ENCODE measurements around the gene ORMDL3.

ORMDL3 gene

DNA sequence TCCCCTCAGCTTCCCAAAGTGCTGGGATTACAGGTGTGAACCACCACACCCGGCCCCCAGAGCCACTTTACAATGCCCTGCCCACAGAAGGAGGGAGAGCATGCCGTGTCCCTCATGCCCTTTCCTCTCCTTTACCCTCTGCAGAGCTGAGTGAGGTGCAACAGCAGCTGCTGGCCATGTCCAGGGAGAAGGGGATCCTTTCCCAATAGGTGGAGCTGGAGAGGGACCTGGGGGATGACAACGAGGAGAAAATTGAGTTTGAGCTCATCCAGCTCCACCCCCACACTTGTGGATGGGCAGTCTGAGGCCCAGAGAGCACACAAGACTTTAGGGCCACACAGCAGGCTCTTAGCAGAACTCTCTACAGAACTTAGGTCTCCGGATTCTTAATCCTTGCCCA, 27.5 kb upstream of the ORMDL3 start:
- no peaks in the 10 kb centered on the region for H3K9me3 Mint-ChIP-seq
- peak overlapping the region in 1 of 3 experiments; percentile 27 for H3K4me3 Mint-ChIP-seq
- no peaks in the 10 kb centered on the region for H3K36me3 Mint-ChIP-seq (ENCODE audit: low read depth)
- H3K27me3 Mint-ChIP-seq (ENCODE audit: low read depth): peaks cover 7% of the 10 kb centered on the region
- peak overlapping the region in 1 of 3 experiments; percentile 39 for H3K27ac Mint-ChIP-seq
- H3K4me1 Mint-ChIP-seq: peaks cover 20% of the 10 kb centered on the region
- TF ChIP-seq, protein P1, sequence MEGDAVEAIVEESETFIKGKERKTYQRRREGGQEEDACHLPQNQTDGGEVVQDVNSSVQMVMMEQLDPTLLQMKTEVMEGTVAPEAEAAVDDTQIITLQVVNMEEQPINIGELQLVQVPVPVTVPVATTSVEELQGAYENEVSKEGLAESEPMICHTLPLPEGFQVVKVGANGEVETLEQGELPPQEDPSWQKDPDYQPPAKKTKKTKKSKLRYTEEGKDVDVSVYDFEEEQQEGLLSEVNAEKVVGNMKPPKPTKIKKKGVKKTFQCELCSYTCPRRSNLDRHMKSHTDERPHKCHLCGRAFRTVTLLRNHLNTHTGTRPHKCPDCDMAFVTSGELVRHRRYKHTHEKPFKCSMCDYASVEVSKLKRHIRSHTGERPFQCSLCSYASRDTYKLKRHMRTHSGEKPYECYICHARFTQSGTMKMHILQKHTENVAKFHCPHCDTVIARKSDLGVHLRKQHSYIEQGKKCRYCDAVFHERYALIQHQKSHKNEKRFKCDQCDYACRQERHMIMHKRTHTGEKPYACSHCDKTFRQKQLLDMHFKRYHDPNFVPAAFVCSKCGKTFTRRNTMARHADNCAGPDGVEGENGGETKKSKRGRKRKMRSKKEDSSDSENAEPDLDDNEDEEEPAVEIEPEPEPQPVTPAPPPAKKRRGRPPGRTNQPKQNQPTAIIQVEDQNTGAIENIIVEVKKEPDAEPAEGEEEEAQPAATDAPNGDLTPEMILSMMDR (IDR thresholded peaks at IDR 0.05; ENCODE audit: unreplicated experiment in 3 of 3): no peak

DNA sequence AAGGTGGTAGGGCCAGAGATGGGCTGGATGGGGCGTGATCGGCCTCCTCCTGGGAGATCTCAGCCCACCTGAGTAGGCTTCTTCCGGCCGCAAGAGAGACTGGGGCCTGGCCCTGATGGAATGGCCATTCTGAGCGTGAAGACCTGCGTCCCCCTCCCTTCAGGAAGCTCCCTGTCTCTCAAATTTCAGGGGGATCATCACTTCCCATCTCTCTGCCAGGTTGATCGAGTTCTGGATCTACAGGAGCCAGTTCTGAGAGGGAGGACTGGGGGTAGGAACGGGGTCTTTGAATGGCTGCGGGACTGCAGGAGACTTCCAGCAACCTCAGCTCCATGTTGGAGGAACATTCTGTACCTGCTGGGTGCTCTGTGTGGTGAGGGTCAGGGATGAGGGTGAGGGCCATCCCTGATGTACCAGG, 26.1 kb upstream of the ORMDL3 start:
- H3K27me3 Mint-ChIP-seq (ENCODE audit: low read depth): peaks cover 7% of the 10 kb centered on the region
- H3K4me3 Mint-ChIP-seq: peak overlapping the region; percentile 82 to 86 (median 82)
- H3K4me1 Mint-ChIP-seq: peaks cover 14% of the 10 kb centered on the region
- H3K9me3 Mint-ChIP-seq: no peaks in the 10 kb centered on the region
- H3K36me3 Mint-ChIP-seq (ENCODE audit: low read depth): no peaks in the 10 kb centered on the region
- H3K27ac Mint-ChIP-seq: peak overlapping the region; percentile 42 to 89 (median 70)
- TF ChIP-seq, protein P1 (IDR thresholded peaks at IDR 0.05; ENCODE audit: unreplicated experiment in 3 of 3): no peak

DNA sequence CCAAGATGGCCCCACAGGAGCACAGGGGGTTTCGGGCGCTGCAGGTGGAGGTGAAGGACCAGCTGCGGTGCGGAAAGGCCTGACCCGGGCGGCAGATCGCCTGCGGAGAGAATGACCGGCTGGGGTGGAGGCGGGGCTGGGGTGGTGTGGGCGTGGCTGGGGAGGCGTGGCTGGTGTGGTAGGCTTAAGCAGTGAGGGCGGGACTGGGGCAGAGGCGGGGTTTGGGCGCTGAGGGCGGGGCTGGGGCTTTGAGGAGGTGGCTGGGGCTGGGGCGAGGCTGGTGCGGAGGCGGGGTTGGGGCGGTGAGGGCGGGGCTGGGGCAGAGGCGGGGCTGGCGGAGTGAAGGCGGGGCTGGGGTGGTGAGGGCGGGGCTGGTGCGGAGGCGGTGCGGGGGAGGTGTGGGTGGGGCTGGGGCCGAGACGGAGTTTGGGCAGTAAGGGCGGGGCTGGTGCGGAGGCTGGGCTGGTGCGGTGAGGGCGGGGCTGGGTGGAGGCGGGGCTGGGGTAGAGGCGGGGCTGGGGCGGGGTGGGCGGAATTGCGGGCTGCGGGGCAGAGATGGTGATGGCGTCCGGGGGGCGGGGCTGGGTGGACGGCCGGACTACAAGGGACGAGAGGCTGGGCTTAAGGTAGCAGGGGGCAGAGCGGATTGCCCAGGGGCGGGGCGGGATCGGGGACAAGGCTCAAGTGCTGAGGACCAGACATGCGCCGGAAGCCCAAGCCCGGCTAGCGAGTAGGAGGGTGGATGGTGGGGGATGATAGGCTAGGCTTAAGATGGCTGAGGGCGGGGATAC, 25.5 kb upstream of the ORMDL3 start:
- TF ChIP-seq, protein P1 (IDR thresholded peaks at IDR 0.05; ENCODE audit: unreplicated experiment in 3 of 3): no peak
- H3K27ac Mint-ChIP-seq: peak overlapping the region; percentile 42 to 89 (median 70)
- no peaks in the 10 kb centered on the region for H3K9me3 Mint-ChIP-seq
- peak overlapping the region; percentile 82 to 86 (median 82) for H3K4me3 Mint-ChIP-seq
- H3K36me3 Mint-ChIP-seq (ENCODE audit: low read depth): no peaks in the 10 kb centered on the region
- H3K27me3 Mint-ChIP-seq (ENCODE audit: low read depth): peaks cover 7% of the 10 kb centered on the region
- H3K4me1 Mint-ChIP-seq: peaks cover 14% of the 10 kb centered on the region

DNA sequence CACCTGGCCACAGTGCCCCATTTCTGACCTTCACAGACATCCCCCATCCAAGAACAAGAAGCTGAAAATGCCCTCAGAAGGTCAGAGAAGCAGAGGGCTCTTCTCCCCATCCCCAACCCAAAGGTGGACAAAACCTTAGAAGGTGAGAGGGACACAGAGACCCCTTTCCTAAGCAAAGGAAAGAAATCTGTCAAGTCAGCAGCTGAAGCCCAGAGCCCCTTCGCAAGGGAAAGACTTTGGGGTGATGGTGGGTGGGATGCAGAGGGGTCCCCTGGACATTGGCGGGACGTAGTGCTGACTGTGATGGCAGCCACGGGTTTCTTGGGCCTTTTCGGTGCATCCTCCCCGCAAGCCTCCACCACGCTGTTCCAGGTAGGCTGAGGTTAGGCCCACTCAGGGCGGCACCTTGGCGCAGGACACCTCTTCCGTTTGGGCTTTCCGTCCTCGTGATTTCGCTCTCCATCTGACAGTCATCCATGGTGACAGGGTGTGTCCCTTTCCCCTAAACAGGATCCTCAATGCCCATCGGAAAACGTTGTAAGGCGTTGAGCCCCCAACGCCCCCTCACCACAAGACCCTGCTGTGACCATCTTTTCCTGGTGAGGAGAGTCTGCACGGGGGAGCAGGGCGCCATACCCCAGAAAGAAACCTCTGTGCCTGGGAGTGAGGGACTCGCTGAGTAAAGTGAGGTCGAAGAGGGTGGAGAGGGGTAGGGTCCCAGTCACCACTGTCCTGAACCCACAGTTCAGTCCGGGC, 24.7 kb upstream of the ORMDL3 start:
- Mint-ChIP-seq H3K4me1 (peaks cover 14% of the 10 kb centered on the region), H3K27me3 (ENCODE audit: low read depth) (no peaks in the 10 kb centered on the region)
- TF ChIP-seq, protein P1 (IDR thresholded peaks at IDR 0.05; ENCODE audit: unreplicated experiment in 3 of 3): no peak

DNA sequence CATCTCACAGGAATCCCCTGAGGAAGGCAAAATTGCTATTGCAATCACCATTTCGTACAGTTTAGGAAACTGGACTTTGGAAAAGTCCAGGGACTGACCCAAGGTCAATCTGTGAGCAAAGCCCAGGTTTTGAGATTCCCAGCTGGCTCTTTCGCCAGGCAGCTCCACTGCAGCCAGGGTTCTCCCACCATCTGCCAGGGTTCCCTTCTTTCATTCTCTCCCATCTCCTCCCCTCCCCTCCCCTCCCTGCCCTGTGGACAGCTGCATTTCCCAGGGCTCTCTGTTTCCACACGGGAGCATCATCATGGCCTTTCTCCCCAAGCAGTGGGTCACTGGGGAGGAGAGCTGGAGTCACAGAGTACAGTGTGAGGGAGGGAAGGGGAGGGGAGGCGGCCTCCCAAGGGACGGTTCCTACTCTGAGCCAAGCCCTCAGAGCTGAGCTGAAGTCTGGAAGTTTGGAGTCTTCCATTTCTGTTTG, 23.5 kb upstream of the ORMDL3 start:
- H3K27me3 Mint-ChIP-seq (ENCODE audit: low read depth): no peaks in the 10 kb centered on the region
- H3K27ac Mint-ChIP-seq: no peak overlapping the region
- TF ChIP-seq, protein P1 (IDR thresholded peaks at IDR 0.05; ENCODE audit: unreplicated experiment in 3 of 3): no peak
- H3K9me3 Mint-ChIP-seq: no peaks in the 10 kb centered on the region
- H3K36me3 Mint-ChIP-seq (ENCODE audit: low read depth): no peaks in the 10 kb centered on the region
- no peak overlapping the region for H3K4me3 Mint-ChIP-seq
- peaks cover 11% of the 10 kb centered on the region for H3K4me1 Mint-ChIP-seq

More for the DNA sequence above, 24.7 kb upstream of the ORMDL3 start:
- H3K36me3 Mint-ChIP-seq (ENCODE audit: low read depth): no peaks in the 10 kb centered on the region
- no peaks in the 10 kb centered on the region for H3K9me3 Mint-ChIP-seq
- peak overlapping the region in 1 of 3 experiments; percentile 48 for H3K27ac Mint-ChIP-seq
- peak overlapping the region; percentile 68 to 70 (median 70) for H3K4me3 Mint-ChIP-seq

All from nephron (organoid).